Prostate gland (tissue), 2 donors: ENCODE results near the gene CAP2.

Source experiments
- POLR2A ChIP-seq: fragments of 450-650 bp; IDR thresholded peaks from one replicate; pipeline ENCODE4 v1.6.1; 2016; ENCODE audit warnings: antibody characterized with exemption, mild to moderate bottlenecking
- POLR2AphosphoS5 ChIP-seq: sonication (generic); formaldehyde crosslinking; IDR thresholded peaks from one replicate; pipeline ENCODE4 v1.6.1; 2017; ENCODE audit warnings: antibody characterized with exemption
- TF ChIP-seq, protein P1 (sequence below), 4 experiments: fragments of 200-600 bp in 2 of 4; fragments of 450-650 bp in 2 of 4; sonication (generic) in 2 of 4; IDR thresholded peaks; 1 replicate in 3 of 4; 2 replicates in 1 of 4; pipeline ENCODE4 v1.5.1; 2016 to 2019; ENCODE audit warnings: antibody characterized with exemption in 4 of 4, mild to moderate bottlenecking in 2 of 4, moderate library complexity in 2 of 4

- TF ChIP-seq POLR2AphosphoS5: no peak
- TF ChIP-seq, protein P1, sequence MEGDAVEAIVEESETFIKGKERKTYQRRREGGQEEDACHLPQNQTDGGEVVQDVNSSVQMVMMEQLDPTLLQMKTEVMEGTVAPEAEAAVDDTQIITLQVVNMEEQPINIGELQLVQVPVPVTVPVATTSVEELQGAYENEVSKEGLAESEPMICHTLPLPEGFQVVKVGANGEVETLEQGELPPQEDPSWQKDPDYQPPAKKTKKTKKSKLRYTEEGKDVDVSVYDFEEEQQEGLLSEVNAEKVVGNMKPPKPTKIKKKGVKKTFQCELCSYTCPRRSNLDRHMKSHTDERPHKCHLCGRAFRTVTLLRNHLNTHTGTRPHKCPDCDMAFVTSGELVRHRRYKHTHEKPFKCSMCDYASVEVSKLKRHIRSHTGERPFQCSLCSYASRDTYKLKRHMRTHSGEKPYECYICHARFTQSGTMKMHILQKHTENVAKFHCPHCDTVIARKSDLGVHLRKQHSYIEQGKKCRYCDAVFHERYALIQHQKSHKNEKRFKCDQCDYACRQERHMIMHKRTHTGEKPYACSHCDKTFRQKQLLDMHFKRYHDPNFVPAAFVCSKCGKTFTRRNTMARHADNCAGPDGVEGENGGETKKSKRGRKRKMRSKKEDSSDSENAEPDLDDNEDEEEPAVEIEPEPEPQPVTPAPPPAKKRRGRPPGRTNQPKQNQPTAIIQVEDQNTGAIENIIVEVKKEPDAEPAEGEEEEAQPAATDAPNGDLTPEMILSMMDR (IDR thresholded peaks at IDR 0.05): no peak
- TF ChIP-seq POLR2A: no peak
These were observed 197.9 kb downstream of the CAP2 start for GRCh38 chr6:17591287-17591686.
